A549 (cell line): Measurements from ENCODE around the gene FIGLA.

Source experiments
- CEBPB ChIP-seq, 2 experiments: fragments of >200 bp in 1 of 2; sonication (Bioruptor Twin) in 1 of 2; formaldehyde crosslinking in 1 of 2; IDR thresholded peaks; 2 replicates each; pipeline ENCODE4 v1.6.1; 2012 to 2016
- CHD2 ChIP-seq: fragments of 150-350 bp; IDR thresholded peaks from 2 replicates; pipeline ENCODE4 v1.6.1; 2014; ENCODE audit warnings: low read length; ENCODE audit not compliant: partially characterized antibody
- EP300 ChIP-seq, 2 experiments: fragments of >200 bp; sonication (Bioruptor Twin); formaldehyde crosslinking; IDR thresholded peaks; 2 replicates in 1 of 2; 3 replicates in 1 of 2; pipeline ENCODE4 v1.6.1; 2016 to 2017
- GATA3 ChIP-seq: IDR thresholded peaks from 2 replicates; pipeline ENCODE4 v1.6.1; 2012; ENCODE audit warnings: borderline replicate concordance
- RAD21 ChIP-seq, 2 experiments: fragments of >200 bp in 1 of 2; sonication (Bioruptor Twin) in 1 of 2; formaldehyde crosslinking in 1 of 2; IDR thresholded peaks in 1 of 2; conservative IDR thresholded peaks in 1 of 2; 2 replicates in 1 of 2; 3 replicates in 1 of 2; pipeline ENCODE4 v1.6.1; 2012 to 2018; ENCODE audit warnings: inconsistent platforms in 1 of 2
- TF ChIP-seq, protein P1 (sequence below): fragments of 250-450 bp; sonication (Bioruptor Pico); IDR thresholded peaks from 2 replicates; pipeline ENCODE4 v1.5.0; 2021; ENCODE audit warnings: mild to moderate bottlenecking, moderate library complexity, borderline replicate concordance
- TF ChIP-seq, protein P2 (sequence below): IDR thresholded peaks from 2 replicates; pipeline ENCODE4 v1.6.1; 2012
- TF ChIP-seq, protein P3 (sequence below): fragments of >200 bp; sonication (Bioruptor Twin); formaldehyde crosslinking; IDR thresholded peaks from 3 replicates; pipeline ENCODE4 v1.5.1; 2016

DNA sequence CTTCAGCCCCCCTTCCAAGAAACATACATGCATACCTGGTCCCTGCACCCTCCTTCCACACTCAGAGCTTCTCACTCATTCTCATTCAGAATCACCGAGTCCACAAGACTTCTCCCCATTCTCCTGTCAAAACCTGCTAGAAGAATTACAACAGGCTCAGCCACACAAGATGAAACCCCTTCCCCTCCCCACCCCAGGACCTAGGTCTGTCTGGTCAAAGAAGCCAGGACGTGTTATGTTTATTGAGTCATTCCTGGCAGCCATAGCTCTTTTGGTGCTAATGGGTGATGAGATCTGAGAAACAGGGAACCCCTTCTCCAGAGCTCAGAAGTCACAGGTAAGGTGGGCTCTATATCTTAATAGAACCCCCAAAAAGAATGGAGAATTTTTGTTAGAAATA, 21.0 kb downstream of the FIGLA start:
- no peak for TF ChIP-seq EP300 (IDR thresholded peaks at IDR 0.05)
- no peak for TF ChIP-seq CHD2
- TF ChIP-seq CEBPB (IDR thresholded peaks at IDR 0.05): no peak
- TF ChIP-seq, protein P1, sequence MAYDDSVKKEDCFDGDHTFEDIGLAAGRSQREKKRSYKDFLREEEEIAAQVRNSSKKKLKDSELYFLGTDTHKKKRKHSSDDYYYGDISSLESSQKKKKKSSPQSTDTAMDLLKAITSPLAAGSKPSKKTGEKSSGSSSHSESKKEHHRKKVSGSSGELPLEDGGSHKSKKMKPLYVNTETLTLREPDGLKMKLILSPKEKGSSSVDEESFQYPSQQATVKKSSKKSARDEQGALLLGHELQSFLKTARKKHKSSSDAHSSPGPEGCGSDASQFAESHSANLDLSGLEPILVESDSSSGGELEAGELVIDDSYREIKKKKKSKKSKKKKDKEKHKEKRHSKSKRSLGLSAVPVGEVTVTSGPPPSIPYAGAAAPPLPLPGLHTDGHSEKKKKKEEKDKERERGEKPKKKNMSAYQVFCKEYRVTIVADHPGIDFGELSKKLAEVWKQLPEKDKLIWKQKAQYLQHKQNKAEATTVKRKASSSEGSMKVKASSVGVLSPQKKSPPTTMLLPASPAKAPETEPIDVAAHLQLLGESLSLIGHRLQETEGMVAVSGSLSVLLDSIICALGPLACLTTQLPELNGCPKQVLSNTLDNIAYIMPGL (CRISPR knock-in tag): no peak
- TF ChIP-seq, protein P2, sequence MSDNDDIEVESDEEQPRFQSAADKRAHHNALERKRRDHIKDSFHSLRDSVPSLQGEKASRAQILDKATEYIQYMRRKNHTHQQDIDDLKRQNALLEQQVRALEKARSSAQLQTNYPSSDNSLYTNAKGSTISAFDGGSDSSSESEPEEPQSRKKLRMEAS: no peak
- TF ChIP-seq, protein P3, sequence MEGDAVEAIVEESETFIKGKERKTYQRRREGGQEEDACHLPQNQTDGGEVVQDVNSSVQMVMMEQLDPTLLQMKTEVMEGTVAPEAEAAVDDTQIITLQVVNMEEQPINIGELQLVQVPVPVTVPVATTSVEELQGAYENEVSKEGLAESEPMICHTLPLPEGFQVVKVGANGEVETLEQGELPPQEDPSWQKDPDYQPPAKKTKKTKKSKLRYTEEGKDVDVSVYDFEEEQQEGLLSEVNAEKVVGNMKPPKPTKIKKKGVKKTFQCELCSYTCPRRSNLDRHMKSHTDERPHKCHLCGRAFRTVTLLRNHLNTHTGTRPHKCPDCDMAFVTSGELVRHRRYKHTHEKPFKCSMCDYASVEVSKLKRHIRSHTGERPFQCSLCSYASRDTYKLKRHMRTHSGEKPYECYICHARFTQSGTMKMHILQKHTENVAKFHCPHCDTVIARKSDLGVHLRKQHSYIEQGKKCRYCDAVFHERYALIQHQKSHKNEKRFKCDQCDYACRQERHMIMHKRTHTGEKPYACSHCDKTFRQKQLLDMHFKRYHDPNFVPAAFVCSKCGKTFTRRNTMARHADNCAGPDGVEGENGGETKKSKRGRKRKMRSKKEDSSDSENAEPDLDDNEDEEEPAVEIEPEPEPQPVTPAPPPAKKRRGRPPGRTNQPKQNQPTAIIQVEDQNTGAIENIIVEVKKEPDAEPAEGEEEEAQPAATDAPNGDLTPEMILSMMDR: no peak
- no peak for TF ChIP-seq RAD21 (conservative IDR thresholded peaks at IDR 0.05 in 1 of 2, IDR thresholded peaks at IDR 0.05 in 1 of 2)
- no peak for TF ChIP-seq GATA3
